WTC11 (cell line): ENCODE measurements around the gene PLCB3. TPM values are rescaled to one million over a fixed set of nuclear protein-coding genes. Genes with fewer than 3 reads are reported as not detected.

Experiments used
- ATAC-seq: fragments of 200-7000 bp; cut with Tn5 transposase; 2 replicates; pipeline ENCODE4 v1.10.0; 2021; ENCODE audit warnings: mild to moderate bottlenecking, moderate library complexity
- CTCF ChIA-PET: fragments of 300-600 bp; sonication (Branson Sonifier 250); formaldehyde crosslinking; loops from one replicate; lab custom pipeline; 2021; ENCODE audit warnings: antibody characterized with exemption; lab: Charles Lee
- POLR2A ChIA-PET: fragments of 350-600 bp; sonication (Branson Sonifier 250); formaldehyde crosslinking; loops from one replicate; lab custom pipeline; 2021; ENCODE audit warnings: antibody characterized with exemption; lab: Charles Lee
- DNase-seq: peaks from one replicate; pipeline ENCODE4 v3.0.0; 2021; ENCODE audit warnings: low spot score
- H3K27ac Mint-ChIP-seq: 2 replicates; pipeline ENCODE4 v1.8.0; 2021; ENCODE audit warnings: mixed read lengths
- H3K27me3 Mint-ChIP-seq: 2 replicates; pipeline ENCODE4 v1.8.0; 2021; ENCODE audit warnings: low read depth, mild to moderate bottlenecking, moderate library complexity, mixed read lengths
- H3K36me3 Mint-ChIP-seq: 2 replicates; pipeline ENCODE4 v1.8.0; 2021; ENCODE audit warnings: mixed read lengths
- H3K4me1 Mint-ChIP-seq: 2 replicates; pipeline ENCODE4 v1.8.0; 2022; ENCODE audit warnings: mixed read lengths
- H3K4me3 Mint-ChIP-seq: 2 replicates; pipeline ENCODE4 v1.8.0; 2021; ENCODE audit warnings: mild to moderate bottlenecking, moderate library complexity, mixed read lengths
- H3K9me3 Mint-ChIP-seq: 2 replicates; pipeline ENCODE4 v1.8.0; 2021; ENCODE audit warnings: mixed read lengths
- ETV6 ChIP-seq: sonication (generic); formaldehyde crosslinking; IDR thresholded peaks from 2 replicates; pipeline ENCODE4 v1.8.1; 2022; ENCODE audit warnings: mild to moderate bottlenecking, missing genetic modification reagents
- JAZF1 ChIP-seq: fragments of 250-450 bp; sonication (Bioruptor Pico); IDR thresholded peaks from 2 replicates; pipeline ENCODE4 v1.9.0; 2021; ENCODE audit warnings: moderate library complexity, mild to moderate bottlenecking, inconsistent platforms
- NFYB ChIP-seq: sonication (generic); formaldehyde crosslinking; conservative IDR thresholded peaks from 2 replicates; pipeline ENCODE4 v1.8.0; 2022; ENCODE audit warnings: low read depth, missing genetic modification reagents
- ZNF138 ChIP-seq: sonication (generic); formaldehyde crosslinking; conservative IDR thresholded peaks from 2 replicates; pipeline ENCODE4 v1.8.1; 2022; ENCODE audit warnings: mild to moderate bottlenecking, moderate library complexity, missing genetic modification reagents
- ZNF263 ChIP-seq: sonication (generic); formaldehyde crosslinking; IDR thresholded peaks from 2 replicates; pipeline ENCODE4 v1.8.1; 2022; ENCODE audit warnings: low read depth, mild to moderate bottlenecking, moderate library complexity, missing genetic modification reagents
- total RNA-seq: library from RNA; stranded (reverse); gene quantifications from 3 replicates; pipeline ENCODE4 v1.2.3, GENCODE V29; 2021
- TF ChIP-seq, protein P1 (sequence below): sonication (generic); formaldehyde crosslinking; IDR thresholded peaks from 2 replicates; pipeline ENCODE4 v1.8.1; 2022; ENCODE audit warnings: mild to moderate bottlenecking, missing genetic modification reagents, moderate library complexity, borderline replicate concordance
- TF ChIP-seq, protein P2 (sequence below): sonication (generic); formaldehyde crosslinking; IDR thresholded peaks from 2 replicates; pipeline ENCODE4 v1.8.1; 2023; ENCODE audit warnings: mild to moderate bottlenecking, missing genetic modification reagents
- TF ChIP-seq, protein P3 (sequence below): sonication (generic); formaldehyde crosslinking; IDR thresholded peaks from 2 replicates; pipeline ENCODE4 v1.8.1; 2023; ENCODE audit warnings: mild to moderate bottlenecking, missing genetic modification reagents, borderline replicate concordance
- TF ChIP-seq, protein P4 (sequence below): fragments of 250-450 bp; sonication (Bioruptor Pico); IDR thresholded peaks from 2 replicates; pipeline ENCODE4 v1.9.0; 2021; ENCODE audit warnings: mild to moderate bottlenecking
- TF ChIP-seq, protein P5 (sequence below): sonication (generic); formaldehyde crosslinking; conservative IDR thresholded peaks from 2 replicates; pipeline ENCODE4 v1.8.1; 2022; ENCODE audit warnings: mild to moderate bottlenecking, missing genetic modification reagents
- TF ChIP-seq, protein P6 (sequence below): sonication (generic); formaldehyde crosslinking; IDR thresholded peaks from 2 replicates; pipeline ENCODE4 v1.8.1; 2022; ENCODE audit warnings: low read depth, mild to moderate bottlenecking, moderate library complexity, missing genetic modification reagents, borderline replicate concordance
- TF ChIP-seq, protein P7 (sequence below): sonication (generic); formaldehyde crosslinking; IDR thresholded peaks from 2 replicates; pipeline ENCODE4 v1.8.0; 2023; ENCODE audit warnings: missing genetic modification reagents, mild to moderate bottlenecking, borderline replicate concordance
- TF ChIP-seq, protein P8 (sequence below): sonication (generic); formaldehyde crosslinking; IDR thresholded peaks from 2 replicates; pipeline ENCODE4 v1.8.0; 2023; ENCODE audit warnings: missing genetic modification reagents

The PLCB3 gene
- total RNA-seq, 1 experiment from 2014 or later, result 97.4 TPM

DNA sequence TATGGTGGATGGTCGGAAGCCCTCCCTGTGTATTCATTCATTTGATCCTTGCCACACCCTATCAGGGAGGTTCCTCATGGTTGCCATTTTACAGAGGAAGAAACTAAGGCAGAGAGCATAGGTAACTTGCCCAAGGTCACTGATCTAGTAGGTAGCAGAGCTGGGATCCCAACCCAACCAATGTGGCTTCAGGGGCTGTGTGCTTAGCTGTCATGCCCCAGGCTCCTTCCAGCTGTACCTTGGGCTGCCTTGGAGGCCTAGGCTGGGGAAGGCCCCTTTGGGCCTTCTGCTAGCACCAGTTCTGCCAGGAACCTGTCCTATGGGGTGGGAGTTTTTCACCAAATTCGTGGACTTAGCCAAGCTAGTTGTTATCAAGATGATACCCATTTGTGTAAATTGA is 24.5 kb downstream of the PLCB3 start:
- TF ChIP-seq, protein P1, sequence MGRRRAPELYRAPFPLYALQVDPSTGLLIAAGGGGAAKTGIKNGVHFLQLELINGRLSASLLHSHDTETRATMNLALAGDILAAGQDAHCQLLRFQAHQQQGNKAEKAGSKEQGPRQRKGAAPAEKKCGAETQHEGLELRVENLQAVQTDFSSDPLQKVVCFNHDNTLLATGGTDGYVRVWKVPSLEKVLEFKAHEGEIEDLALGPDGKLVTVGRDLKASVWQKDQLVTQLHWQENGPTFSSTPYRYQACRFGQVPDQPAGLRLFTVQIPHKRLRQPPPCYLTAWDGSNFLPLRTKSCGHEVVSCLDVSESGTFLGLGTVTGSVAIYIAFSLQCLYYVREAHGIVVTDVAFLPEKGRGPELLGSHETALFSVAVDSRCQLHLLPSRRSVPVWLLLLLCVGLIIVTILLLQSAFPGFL, result no peak
- TF ChIP-seq, protein P2, sequence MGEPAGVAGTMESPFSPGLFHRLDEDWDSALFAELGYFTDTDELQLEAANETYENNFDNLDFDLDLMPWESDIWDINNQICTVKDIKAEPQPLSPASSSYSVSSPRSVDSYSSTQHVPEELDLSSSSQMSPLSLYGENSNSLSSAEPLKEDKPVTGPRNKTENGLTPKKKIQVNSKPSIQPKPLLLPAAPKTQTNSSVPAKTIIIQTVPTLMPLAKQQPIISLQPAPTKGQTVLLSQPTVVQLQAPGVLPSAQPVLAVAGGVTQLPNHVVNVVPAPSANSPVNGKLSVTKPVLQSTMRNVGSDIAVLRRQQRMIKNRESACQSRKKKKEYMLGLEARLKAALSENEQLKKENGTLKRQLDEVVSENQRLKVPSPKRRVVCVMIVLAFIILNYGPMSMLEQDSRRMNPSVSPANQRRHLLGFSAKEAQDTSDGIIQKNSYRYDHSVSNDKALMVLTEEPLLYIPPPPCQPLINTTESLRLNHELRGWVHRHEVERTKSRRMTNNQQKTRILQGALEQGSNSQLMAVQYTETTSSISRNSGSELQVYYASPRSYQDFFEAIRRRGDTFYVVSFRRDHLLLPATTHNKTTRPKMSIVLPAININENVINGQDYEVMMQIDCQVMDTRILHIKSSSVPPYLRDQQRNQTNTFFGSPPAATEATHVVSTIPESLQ (CRISPR knock-in tag), result no peak
- TF ChIP-seq JAZF1 (CRISPR knock-in tag), result no peak
- no peak for TF ChIP-seq NFYB (CRISPR knock-in tag)
- no peak for TF ChIP-seq ZNF263 (CRISPR knock-in tag)
- TF ChIP-seq, protein P3, sequence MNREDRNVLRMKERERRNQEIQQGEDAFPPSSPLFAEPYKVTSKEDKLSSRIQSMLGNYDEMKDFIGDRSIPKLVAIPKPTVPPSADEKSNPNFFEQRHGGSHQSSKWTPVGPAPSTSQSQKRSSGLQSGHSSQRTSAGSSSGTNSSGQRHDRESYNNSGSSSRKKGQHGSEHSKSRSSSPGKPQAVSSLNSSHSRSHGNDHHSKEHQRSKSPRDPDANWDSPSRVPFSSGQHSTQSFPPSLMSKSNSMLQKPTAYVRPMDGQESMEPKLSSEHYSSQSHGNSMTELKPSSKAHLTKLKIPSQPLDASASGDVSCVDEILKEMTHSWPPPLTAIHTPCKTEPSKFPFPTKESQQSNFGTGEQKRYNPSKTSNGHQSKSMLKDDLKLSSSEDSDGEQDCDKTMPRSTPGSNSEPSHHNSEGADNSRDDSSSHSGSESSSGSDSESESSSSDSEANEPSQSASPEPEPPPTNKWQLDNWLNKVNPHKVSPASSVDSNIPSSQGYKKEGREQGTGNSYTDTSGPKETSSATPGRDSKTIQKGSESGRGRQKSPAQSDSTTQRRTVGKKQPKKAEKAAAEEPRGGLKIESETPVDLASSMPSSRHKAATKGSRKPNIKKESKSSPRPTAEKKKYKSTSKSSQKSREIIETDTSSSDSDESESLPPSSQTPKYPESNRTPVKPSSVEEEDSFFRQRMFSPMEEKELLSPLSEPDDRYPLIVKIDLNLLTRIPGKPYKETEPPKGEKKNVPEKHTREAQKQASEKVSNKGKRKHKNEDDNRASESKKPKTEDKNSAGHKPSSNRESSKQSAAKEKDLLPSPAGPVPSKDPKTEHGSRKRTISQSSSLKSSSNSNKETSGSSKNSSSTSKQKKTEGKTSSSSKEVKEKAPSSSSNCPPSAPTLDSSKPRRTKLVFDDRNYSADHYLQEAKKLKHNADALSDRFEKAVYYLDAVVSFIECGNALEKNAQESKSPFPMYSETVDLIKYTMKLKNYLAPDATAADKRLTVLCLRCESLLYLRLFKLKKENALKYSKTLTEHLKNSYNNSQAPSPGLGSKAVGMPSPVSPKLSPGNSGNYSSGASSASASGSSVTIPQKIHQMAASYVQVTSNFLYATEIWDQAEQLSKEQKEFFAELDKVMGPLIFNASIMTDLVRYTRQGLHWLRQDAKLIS (CRISPR knock-in tag), result no peak
- TF ChIP-seq, protein P4, sequence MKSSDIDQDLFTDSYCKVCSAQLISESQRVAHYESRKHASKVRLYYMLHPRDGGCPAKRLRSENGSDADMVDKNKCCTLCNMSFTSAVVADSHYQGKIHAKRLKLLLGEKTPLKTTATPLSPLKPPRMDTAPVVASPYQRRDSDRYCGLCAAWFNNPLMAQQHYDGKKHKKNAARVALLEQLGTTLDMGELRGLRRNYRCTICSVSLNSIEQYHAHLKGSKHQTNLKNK, result no peak
- TF ChIP-seq, protein P5, sequence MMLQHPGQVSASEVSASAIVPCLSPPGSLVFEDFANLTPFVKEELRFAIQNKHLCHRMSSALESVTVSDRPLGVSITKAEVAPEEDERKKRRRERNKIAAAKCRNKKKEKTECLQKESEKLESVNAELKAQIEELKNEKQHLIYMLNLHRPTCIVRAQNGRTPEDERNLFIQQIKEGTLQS (CRISPR knock-in tag), result no peak
- no peak for TF ChIP-seq ETV6 (CRISPR knock-in tag)
- TF ChIP-seq, protein P6, sequence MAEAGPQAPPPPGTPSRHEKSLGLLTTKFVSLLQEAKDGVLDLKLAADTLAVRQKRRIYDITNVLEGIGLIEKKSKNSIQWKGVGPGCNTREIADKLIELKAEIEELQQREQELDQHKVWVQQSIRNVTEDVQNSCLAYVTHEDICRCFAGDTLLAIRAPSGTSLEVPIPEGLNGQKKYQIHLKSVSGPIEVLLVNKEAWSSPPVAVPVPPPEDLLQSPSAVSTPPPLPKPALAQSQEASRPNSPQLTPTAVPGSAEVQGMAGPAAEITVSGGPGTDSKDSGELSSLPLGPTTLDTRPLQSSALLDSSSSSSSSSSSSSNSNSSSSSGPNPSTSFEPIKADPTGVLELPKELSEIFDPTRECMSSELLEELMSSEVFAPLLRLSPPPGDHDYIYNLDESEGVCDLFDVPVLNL (CRISPR knock-in tag), result no peak
- Mint-ChIP-seq H3K4me3 (no peak overlapping the region), H3K27ac (0 out of 2 replicates have a peak overlapping the region, but pooled peaks have one; percentile 21), H3K36me3 (no peaks in the 10 kb centered on the region), H3K27me3 (no peaks in the 10 kb centered on the region), H3K4me1 (peaks cover 23% of the 10 kb centered on the region), H3K9me3 (no peaks in the 10 kb centered on the region)
- ATAC-seq, result no peak
- ChIA-PET CTCF (interaction anchor here (1.1 to 4.0 kb wide), 5 partner anchors 24 to 72 kb away, joined by 5 to 24 read pairs (median 7); partner anchors contain the start of genes CATSPERZ and PLCB3), POLR2A (interaction anchor here (0.5 kb wide), 1 partner anchor 99 kb away, joined by 10 read pairs; no protein-coding TSS in a partner anchor)
- DNase-seq, result no peak

DNA sequence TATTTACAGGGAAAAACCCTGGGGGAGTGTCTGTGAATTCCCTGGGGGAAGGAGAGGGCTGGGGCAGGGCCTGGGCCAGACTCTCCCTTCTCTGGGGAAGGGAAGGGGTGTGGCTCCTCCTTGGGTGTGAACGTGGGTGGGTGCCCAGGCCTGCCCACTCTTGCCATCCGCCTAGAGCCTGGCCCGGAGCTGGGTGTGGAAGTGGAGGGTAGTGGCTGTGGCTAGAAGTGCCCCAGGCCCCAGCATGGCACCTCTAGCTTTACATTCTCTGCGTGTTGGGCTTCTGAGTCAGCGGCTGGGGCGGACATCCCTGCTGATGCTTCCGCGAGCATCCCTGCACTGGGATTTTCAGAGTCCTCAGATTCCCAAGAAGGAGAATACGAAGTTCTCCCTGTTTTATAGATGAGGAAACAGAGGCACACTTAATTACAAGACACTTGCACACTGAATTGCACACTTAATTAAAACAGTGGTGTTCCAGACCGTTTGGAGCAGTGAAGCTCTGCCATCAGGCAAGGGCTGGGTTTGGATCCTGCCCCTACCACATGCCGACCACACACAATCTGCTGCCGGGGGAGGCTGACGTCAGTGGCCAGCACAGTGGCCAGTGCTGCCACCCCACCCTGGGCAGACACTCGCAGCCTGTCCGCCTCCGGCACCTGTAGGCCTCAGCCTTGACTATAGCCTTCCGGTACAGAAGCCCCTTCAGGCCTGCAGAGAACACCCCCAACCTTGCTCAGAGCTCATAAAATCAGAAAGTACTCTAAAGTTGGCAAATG is 25.5 kb downstream of the PLCB3 start:
- peaks cover 6% of the 10 kb centered on the region for H3K36me3 Mint-ChIP-seq
- no peak overlapping the region for H3K4me3 Mint-ChIP-seq
- peaks cover 21% of the 10 kb centered on the region for H3K4me1 Mint-ChIP-seq
- ATAC-seq (no peak), DNase-seq (no peak)
- TF ChIP-seq, protein P7, sequence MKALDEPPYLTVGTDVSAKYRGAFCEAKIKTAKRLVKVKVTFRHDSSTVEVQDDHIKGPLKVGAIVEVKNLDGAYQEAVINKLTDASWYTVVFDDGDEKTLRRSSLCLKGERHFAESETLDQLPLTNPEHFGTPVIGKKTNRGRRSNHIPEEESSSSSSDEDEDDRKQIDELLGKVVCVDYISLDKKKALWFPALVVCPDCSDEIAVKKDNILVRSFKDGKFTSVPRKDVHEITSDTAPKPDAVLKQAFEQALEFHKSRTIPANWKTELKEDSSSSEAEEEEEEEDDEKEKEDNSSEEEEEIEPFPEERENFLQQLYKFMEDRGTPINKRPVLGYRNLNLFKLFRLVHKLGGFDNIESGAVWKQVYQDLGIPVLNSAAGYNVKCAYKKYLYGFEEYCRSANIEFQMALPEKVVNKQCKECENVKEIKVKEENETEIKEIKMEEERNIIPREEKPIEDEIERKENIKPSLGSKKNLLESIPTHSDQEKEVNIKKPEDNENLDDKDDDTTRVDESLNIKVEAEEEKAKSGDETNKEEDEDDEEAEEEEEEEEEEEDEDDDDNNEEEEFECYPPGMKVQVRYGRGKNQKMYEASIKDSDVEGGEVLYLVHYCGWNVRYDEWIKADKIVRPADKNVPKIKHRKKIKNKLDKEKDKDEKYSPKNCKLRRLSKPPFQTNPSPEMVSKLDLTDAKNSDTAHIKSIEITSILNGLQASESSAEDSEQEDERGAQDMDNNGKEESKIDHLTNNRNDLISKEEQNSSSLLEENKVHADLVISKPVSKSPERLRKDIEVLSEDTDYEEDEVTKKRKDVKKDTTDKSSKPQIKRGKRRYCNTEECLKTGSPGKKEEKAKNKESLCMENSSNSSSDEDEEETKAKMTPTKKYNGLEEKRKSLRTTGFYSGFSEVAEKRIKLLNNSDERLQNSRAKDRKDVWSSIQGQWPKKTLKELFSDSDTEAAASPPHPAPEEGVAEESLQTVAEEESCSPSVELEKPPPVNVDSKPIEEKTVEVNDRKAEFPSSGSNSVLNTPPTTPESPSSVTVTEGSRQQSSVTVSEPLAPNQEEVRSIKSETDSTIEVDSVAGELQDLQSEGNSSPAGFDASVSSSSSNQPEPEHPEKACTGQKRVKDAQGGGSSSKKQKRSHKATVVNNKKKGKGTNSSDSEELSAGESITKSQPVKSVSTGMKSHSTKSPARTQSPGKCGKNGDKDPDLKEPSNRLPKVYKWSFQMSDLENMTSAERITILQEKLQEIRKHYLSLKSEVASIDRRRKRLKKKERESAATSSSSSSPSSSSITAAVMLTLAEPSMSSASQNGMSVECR, result no peak
- TF ChIP-seq, protein P8, sequence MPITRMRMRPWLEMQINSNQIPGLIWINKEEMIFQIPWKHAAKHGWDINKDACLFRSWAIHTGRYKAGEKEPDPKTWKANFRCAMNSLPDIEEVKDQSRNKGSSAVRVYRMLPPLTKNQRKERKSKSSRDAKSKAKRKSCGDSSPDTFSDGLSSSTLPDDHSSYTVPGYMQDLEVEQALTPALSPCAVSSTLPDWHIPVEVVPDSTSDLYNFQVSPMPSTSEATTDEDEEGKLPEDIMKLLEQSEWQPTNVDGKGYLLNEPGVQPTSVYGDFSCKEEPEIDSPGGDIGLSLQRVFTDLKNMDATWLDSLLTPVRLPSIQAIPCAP, result no peak
- TF ChIP-seq ZNF138, result no peak
- H3K27ac Mint-ChIP-seq, result no peak overlapping the region
- ChIA-PET CTCF (interaction anchor here (0.7 to 4.0 kb wide), 6 partner anchors 24 to 78 kb away, joined by 3 to 24 read pairs (median 6); partner anchors contain the start of genes CATSPERZ and PLCB3), POLR2A (interaction anchor here (0.5 to 0.6 kb wide), 2 partner anchors 25 to 100 kb away, joined by 3 to 10 read pairs; no protein-coding TSS in a partner anchor)
- H3K27me3 Mint-ChIP-seq, result no peaks in the 10 kb centered on the region
- H3K9me3 Mint-ChIP-seq, result no peaks in the 10 kb centered on the region
